HG03520 (cell line): Measurements from ENCODE around the gene SMAD1.

Experiments used
- ATAC-seq: cut with Tn5 transposase; IDR thresholded peaks from one replicate; pipeline ENCODE4 v1.9.1; 2021; ENCODE audit warnings: mild to moderate bottlenecking, moderate library complexity; ENCODE audit not compliant: unreplicated experiment

Gene SMAD1

GRCh38 chr4:145488310-145488709, 6.7 kb downstream of the SMAD1 start:
- ATAC-seq = no peak

- ATAC-seq = no peak
Observed at GRCh38 chr4:145489556-145489955, 7.9 kb downstream of the SMAD1 start.

GRCh38 chr4:145490361-145490760, 8.7 kb downstream of the SMAD1 start:
- ATAC-seq = no peak

DNA sequence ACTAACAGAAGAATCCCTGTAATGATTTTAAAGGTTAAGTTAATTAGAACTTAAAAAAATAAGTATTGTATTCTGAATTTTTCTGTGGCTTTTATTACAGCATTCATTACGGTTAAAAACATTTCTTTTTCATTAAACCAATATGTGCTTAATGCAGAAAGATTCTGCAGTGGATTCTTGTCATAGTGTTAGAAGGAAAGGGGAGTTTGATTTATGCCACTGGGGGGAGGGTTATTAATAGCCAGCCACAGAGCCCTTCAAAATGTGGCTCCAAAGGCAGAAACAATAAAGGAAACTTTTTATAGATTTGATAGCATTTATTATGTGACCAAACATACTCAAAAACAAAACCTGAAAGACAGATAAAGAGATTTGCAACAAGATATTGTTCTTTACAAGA, 9.1 kb downstream of the SMAD1 start:
- ATAC-seq = no peak

DNA sequence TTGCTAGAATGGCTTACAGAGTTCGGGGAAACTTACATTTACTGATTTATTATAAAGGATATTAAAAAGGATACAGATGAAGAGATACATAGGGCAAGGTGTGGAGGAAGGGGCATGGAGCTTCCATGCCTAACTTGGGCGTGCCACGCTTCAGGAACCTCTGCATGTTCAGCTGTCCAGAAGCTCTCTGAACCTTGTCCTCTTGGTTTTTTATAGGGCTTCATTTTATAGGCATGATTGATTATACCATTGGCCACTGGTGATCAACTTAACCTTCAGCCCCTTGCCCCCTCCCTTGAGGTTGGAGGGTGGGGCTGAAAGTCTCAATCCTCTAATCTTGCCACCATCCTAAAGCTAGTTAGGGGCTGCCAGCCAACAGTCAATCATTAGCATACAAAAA, 10.7 kb downstream of the SMAD1 start:
- no peak for ATAC-seq

- no peak for ATAC-seq
Observed at GRCh38 chr4:145493166-145493565, 11.5 kb downstream of the SMAD1 start.

DNA sequence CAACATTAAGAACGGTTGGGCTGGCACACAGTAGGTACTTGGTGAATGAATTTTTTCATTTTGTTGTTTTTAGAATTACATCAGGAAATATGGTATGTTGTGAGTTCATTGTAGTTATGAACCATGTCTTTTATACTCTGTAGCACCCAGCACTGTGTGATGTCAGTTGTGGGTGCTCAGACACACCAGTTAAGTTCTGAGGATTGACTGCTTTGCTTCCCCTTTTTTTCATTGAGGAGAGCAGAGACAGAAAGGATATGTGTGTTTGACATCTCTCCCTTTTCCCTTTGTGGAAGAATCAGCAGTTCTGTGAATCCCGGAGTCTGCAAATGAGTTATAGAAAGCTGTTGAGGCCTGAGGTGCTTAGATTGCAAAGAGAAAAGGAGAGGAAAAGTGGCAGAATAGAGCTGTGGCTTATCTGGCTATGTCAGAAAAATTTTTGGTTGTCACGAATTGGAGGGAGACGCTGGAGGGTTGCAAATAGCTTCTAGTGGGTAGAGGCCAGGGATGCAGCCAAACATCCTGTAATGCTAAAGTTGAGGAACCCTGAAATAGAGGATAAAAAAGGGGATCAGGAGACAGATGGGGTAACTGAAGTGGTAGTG, 13.1 kb downstream of the SMAD1 start:
- ATAC-seq = no peak

DNA sequence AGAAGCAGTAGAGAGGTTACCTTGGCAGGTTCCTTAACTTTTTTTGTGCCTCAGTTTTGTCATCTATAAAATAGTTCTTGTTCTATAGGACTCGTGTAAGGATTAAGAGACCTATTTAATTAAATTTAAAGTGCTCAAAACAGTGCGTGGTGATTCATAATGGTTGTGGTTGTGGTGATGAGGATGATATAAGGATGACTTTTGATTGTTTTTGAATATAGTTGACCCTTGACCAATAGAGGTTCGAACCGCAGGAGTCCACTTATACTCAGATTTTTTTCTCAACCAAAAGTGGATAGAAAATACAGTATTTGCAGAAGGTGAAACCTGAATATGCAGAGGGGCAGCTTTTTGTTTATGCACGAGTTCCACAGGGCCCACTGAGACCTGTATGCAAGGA, 14.6 kb downstream of the SMAD1 start:
- no peak for ATAC-seq

GRCh38 chr4:145497199-145498149, 15.8 kb downstream of the SMAD1 start:
- no peak for ATAC-seq

- ATAC-seq = peak; percentile 71
Observed at GRCh38 chr4:145498430-145498829, 16.8 kb downstream of the SMAD1 start.

GRCh38 chr4:145501051-145501660, 19.5 kb downstream of the SMAD1 start:
- ATAC-seq = peak; percentile 54

DNA sequence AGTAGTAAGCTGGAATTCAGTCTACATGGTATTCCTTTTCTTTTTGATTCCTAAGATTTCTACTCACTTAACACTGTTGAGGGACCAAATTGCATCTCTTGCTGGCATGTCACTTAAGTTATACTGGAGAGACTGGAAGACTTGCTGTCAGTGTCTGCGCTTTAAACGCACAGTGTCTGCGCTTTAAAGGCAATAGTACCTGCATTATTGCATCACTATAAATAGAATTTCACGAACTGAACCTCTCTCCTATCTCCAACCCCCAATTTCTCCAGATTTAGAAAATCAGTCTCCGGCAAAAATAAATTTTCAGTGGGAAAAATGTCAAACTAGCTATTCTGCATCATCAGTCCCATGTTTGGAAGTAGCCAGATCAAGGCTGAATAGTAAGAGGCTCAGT, 21.2 kb downstream of the SMAD1 start:
- ATAC-seq = no peak

GRCh38 chr4:145503486-145504072, 21.9 kb downstream of the SMAD1 start:
- ATAC-seq = no peak

DNA sequence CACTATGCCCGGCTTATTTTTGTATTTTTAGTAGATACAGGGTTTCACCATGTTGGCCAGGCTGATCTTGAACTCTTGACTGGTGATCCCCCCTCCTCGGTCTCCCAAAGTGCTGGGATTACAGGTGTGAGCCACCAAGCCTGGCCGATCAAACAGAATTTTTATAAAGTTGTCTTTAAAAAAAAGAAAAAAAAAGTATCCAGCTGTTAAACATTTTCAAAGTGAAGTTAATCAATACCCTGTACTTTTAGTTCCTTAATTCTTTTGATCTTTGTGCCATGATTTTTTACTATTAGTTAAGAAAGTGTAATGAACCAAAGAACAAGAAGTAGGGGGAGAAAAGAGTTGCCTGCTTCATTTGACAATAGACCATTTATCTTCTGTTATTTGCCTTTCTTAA, 24.3 kb downstream of the SMAD1 start:
- no peak for ATAC-seq

DNA sequence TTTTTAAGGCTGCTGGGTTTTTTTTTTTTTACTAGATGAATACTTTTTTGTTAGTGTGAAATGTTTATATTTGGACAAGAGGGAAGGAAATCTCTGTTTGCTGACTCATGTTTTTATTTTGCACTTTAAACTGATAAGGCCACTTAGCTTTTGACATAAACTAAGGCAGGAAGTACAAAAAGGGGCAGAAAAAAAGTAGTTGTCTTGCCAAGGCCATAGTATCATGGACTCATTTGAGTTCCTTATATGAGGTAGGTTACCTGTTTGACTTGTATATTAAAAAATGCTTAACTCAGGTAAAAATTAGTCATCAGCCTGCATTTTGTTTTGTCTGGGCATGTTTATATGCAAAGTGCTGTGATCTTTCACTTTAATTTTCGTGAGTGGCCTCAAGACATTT, 26.0 kb downstream of the SMAD1 start:
- no peak for ATAC-seq

- no peak for ATAC-seq
Observed at GRCh38 chr4:145511913-145512522, 30.4 kb downstream of the SMAD1 start.

- no peak for ATAC-seq
Observed at GRCh38 chr4:145513020-145513621, 31.5 kb downstream of the SMAD1 start.

DNA sequence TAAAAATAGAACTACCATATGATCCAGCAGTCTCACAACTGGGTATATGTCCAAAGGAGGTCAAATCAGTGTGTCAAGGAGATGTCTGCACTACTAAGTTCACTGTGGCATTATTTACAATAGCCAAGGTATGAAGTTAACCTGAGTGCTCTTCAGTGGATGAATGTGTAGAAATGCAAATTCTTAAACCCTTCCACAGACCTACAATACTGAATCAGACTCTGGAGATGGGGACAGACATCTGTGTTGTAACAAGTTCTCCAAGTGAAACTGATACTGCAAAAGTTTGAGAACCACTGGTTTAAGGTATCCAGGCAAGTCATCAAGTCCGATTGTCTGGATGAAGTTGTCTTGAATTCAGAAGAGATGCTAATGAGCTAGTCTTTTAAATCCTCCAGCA, 38.5 kb downstream of the SMAD1 start:
- ATAC-seq = no peak

GRCh38 chr4:145521282-145521681, 39.6 kb downstream of the SMAD1 start:
- ATAC-seq = no peak

GRCh38 chr4:145523117-145523516, 41.5 kb downstream of the SMAD1 start:
- ATAC-seq = no peak

GRCh38 chr4:145524552-145524951, 42.9 kb downstream of the SMAD1 start:
- no peak for ATAC-seq
